ENCODE data around the gene CDA.

CDA gene

DNA sequence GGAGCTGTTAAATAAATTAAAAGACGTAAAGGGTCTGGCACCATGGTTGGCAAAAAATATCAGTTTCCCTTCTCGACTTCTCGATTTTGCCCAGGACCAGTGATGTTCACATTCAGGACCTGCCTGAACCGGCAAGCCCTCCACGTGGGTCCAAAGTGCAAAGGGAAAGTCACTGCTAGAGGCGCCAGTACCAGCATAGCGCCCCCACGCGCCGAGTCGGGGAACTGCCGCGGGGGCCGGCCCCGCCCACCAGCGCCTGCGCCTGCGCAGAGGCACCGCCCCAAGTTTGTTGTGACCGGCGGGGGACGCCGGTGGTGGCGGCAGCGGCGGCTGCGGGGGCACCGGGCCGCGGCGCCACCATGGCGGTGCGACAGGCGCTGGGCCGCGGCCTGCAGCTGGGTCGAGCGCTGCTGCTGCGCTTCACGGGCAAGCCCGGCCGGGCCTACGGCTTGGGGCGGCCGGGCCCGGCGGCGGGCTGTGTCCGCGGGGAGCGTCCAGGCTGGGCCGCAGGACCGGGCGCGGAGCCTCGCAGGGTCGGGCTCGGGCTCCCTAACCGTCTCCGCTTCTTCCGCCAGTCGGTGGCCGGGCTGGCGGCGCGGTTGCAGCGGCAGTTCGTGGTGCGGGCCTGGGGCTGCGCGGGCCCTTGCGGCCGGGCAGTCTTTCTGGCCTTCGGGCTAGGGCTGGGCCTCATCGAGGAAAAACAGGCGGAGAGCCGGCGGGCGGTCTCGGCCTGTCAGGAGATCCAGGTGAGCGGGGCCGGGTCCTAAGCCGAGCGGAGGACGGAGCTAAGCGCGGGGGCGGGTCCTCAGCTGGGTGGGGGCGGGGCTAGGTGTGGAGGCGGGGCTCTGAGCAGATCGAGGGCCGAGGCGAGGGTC is 44.5 kb downstream of the CDA start, which contains the start of gene PINK1 (continued):
- TF ChIP-seq ZNF514 (tag by site-specific recombination; IDR thresholded peaks at IDR 0.05) (no peak), ZNF16 (tag by site-specific recombination; IDR thresholded peaks at IDR 0.05; ENCODE audit: low read depth) (no peak), ZNF626 (tag by site-specific recombination; IDR thresholded peaks at IDR 0.05) (no peak; the same call in 1 of the 2 replicates), CTCF (tag by site-specific recombination; IDR thresholded peaks at IDR 0.05) (peak; percentile 94), ZBTB17 (tag by site-specific recombination; IDR thresholded peaks at IDR 0.05) (no peak), ZNF792 (tag by site-specific recombination; IDR thresholded peaks at IDR 0.05) (no peak), ZNF555 (tag by site-specific recombination; conservative IDR thresholded peaks at IDR 0.05) (no peak), GLIS1 (tag by site-specific recombination; IDR thresholded peaks at IDR 0.05) (peak; percentile 61), ZNF621 (tag by site-specific recombination; IDR thresholded peaks at IDR 0.05) (no peak), MEIS1 (CRISPR knock-in tag; IDR thresholded peaks at IDR 0.05; ENCODE audit: borderline replicate concordance) (no peak), PRDM1 (tag by site-specific recombination; IDR thresholded peaks at IDR 0.05) (0 out of 2 replicates have a peak, but pooled peaks have one; percentile 44), PRDM4 (tag by site-specific recombination; IDR thresholded peaks at IDR 0.05) (no peak), WT1 (tag by site-specific recombination; IDR thresholded peaks at IDR 0.05) (no peak), ZNF335 (tag by site-specific recombination; conservative IDR thresholded peaks at IDR 0.05) (peak; percentile 99), ZBTB20 (tag by site-specific recombination; IDR thresholded peaks at IDR 0.05) (no peak), GLI2 (tag by site-specific recombination; IDR thresholded peaks at IDR 0.05; ENCODE audit: borderline replicate concordance, low read depth) (no peak), ZNF777 (tag by site-specific recombination; IDR thresholded peaks at IDR 0.05; ENCODE audit: borderline replicate concordance) (no peak), ZNF660 (tag by site-specific recombination; IDR thresholded peaks at IDR 0.05) (peak; percentile 79), ZNF596 (tag by site-specific recombination; IDR thresholded peaks at IDR 0.05) (no peak), ZBTB1 (tag by site-specific recombination; IDR thresholded peaks at IDR 0.05) (no peak), ZNF239 (tag by site-specific recombination; IDR thresholded peaks at IDR 0.05) (no peak), ZFP3 (tag by site-specific recombination; IDR thresholded peaks at IDR 0.05; ENCODE audit: low read depth) (no peak)
- TF ChIP-seq, protein P1, sequence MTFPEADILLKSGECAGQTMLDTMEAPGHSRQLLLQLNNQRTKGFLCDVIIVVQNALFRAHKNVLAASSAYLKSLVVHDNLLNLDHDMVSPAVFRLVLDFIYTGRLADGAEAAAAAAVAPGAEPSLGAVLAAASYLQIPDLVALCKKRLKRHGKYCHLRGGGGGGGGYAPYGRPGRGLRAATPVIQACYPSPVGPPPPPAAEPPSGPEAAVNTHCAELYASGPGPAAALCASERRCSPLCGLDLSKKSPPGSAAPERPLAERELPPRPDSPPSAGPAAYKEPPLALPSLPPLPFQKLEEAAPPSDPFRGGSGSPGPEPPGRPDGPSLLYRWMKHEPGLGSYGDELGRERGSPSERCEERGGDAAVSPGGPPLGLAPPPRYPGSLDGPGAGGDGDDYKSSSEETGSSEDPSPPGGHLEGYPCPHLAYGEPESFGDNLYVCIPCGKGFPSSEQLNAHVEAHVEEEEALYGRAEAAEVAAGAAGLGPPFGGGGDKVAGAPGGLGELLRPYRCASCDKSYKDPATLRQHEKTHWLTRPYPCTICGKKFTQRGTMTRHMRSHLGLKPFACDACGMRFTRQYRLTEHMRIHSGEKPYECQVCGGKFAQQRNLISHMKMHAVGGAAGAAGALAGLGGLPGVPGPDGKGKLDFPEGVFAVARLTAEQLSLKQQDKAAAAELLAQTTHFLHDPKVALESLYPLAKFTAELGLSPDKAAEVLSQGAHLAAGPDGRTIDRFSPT (tag by site-specific recombination; IDR thresholded peaks at IDR 0.05): no peak
- TF ChIP-seq, protein P2, sequence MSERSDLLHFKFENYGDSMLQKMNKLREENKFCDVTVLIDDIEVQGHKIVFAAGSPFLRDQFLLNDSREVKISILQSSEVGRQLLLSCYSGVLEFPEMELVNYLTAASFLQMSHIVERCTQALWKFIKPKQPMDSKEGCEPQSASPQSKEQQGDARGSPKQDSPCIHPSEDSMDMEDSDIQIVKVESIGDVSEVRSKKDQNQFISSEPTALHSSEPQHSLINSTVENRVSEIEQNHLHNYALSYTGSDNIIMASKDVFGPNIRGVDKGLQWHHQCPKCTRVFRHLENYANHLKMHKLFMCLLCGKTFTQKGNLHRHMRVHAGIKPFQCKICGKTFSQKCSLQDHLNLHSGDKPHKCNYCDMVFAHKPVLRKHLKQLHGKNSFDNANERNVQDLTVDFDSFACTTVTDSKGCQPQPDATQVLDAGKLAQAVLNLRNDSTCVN (tag by site-specific recombination; optimal IDR thresholded peaks at IDR 0.05): peak; percentile 48
- TF ChIP-seq, protein P3, sequence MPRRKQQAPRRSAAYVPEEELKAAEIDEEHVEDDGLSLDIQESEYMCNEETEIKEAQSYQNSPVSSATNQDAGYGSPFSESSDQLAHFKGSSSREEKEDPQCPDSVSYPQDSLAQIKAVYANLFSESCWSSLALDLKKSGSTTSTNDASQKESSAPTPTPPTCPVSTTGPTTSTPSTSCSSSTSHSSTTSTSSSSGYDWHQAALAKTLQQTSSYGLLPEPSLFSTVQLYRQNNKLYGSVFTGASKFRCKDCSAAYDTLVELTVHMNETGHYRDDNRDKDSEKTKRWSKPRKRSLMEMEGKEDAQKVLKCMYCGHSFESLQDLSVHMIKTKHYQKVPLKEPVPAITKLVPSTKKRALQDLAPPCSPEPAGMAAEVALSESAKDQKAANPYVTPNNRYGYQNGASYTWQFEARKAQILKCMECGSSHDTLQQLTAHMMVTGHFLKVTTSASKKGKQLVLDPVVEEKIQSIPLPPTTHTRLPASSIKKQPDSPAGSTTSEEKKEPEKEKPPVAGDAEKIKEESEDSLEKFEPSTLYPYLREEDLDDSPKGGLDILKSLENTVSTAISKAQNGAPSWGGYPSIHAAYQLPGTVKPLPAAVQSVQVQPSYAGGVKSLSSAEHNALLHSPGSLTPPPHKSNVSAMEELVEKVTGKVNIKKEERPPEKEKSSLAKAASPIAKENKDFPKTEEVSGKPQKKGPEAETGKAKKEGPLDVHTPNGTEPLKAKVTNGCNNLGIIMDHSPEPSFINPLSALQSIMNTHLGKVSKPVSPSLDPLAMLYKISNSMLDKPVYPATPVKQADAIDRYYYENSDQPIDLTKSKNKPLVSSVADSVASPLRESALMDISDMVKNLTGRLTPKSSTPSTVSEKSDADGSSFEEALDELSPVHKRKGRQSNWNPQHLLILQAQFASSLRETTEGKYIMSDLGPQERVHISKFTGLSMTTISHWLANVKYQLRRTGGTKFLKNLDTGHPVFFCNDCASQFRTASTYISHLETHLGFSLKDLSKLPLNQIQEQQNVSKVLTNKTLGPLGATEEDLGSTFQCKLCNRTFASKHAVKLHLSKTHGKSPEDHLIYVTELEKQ (tag by site-specific recombination; IDR thresholded peaks at IDR 0.05; ENCODE audit: borderline replicate concordance): no peak

Data from HEK293 (cell line).